HepG2 (cell line): ENCODE results near the gene INSYN2B. TPM values are rescaled to one million over a fixed set of nuclear protein-coding genes. Genes with fewer than 3 reads are reported as not detected.

Experiments used
- ATAC-seq: fragments of 200-7000 bp; cut with Tn5 transposase; 3 replicates; pipeline ENCODE4 v1.9.1; 2020; ENCODE audit warnings: mild to moderate bottlenecking, moderate library complexity
- BruUV-seq: library from RNA; stranded (reverse); fragments of 400-500 nt; replicated peaks from 2 replicates; lab custom pipeline; 2021; lab: Mats Ljungman, UMichigan
- CTCF ChIA-PET: fragments of 300-600 bp; formaldehyde crosslinking; extraction: SDS; loops from one replicate; lab custom pipeline; 2021; ENCODE audit warnings: low total read pairs, inconsistent platforms, low intra/inter-chr PET ratio; lab: Yijun Ruan, JAX
- POLR2A ChIA-PET: fragments of 350-600 bp; sonication (Branson Sonifier 250); formaldehyde crosslinking; loops from one replicate; lab custom pipeline; 2020; ENCODE audit warnings: antibody characterized with exemption, inconsistent platforms; lab: Yijun Ruan, JAX
- DNase-seq: peaks from one replicate; pipeline ENCODE4 v3.0.0-alpha.2; 2015; ENCODE audit warnings: low spot score
- FAIRE-seq: peaks from 3 replicates; lab custom pipeline; 2011; peaks lifted over from hg19 to GRCh38; lab: Jason Lieb, UNC
- H2AFZ ChIP-seq: one replicate; pipeline ENCODE4 v1.6.1; 2011; ENCODE audit warnings: low read length, inconsistent platforms
- H3K27ac ChIP-seq: fragments of 300-600 bp; 3 replicates; pipeline ENCODE4 v1.8.0; 2011; ENCODE audit warnings: mixed run types, mild to moderate bottlenecking, mixed read lengths, low read length, inconsistent platforms; ENCODE audit not compliant: insufficient read depth; ENCODE audit errors: extremely low read length
- H3K27me3 ChIP-seq, 2 experiments: fragments of 200-600 bp in 1 of 2; 2 replicates in 1 of 2; 3 replicates in 1 of 2; pipeline versions ENCODE4 v1.6.0 to v1.8.0; 2011; ENCODE audit warnings: low read length in 2 of 2, mild to moderate bottlenecking in 2 of 2, moderate library complexity in 2 of 2, inconsistent platforms in 1 of 2; ENCODE audit not compliant: insufficient read depth in 2 of 2, control insufficient read depth in 1 of 2
- H3K36me3 ChIP-seq, 2 experiments: fragments of 200-600 bp in 1 of 2; replicated peaks in 1 of 2; 2 replicates in 1 of 2; 3 replicates in 1 of 2; pipeline versions ENCODE4 v1.5.1 to v1.8.0; 2011; ENCODE audit warnings: low read length in 2 of 2, inconsistent platforms in 1 of 2; ENCODE audit not compliant: insufficient read depth in 2 of 2, control insufficient read depth in 1 of 2
- H3K4me1 ChIP-seq: 2 replicates; pipeline ENCODE4 v1.5.1; 2012; ENCODE audit warnings: low read length, inconsistent platforms; ENCODE audit not compliant: insufficient read depth
- H3K4me2 ChIP-seq: 2 replicates; pipeline ENCODE4 v1.6.0; 2011; ENCODE audit warnings: low read depth, low read length, inconsistent platforms
- H3K4me3 ChIP-seq, 3 experiments: fragments of 200-600 bp in 1 of 3; sonication (generic), shearing (Covaris generic) in 1 of 3; replicated peaks in 1 of 3; 2 replicates each; pipeline ENCODE4 v1.5.1; 2011 to 2016; ENCODE audit warnings: low read length in 3 of 3, inconsistent platforms in 2 of 3, low read depth in 2 of 3, mild to moderate bottlenecking in 2 of 3, control low read depth in 1 of 3, mixed read lengths in 1 of 3; ENCODE audit not compliant: insufficient read depth in 1 of 3
- H3K79me2 ChIP-seq: one replicate; pipeline ENCODE4 v1.6.1; 2011; ENCODE audit warnings: low read length, inconsistent platforms; ENCODE audit not compliant: insufficient read depth
- H3K9ac ChIP-seq: 2 replicates; pipeline ENCODE4 v1.6.0; 2011; ENCODE audit warnings: mild to moderate bottlenecking, low read depth, low read length, inconsistent platforms; ENCODE audit not compliant: insufficient read depth
- H3K9me3 ChIP-seq: 2 replicates; pipeline ENCODE4 v1.5.1; 2012; ENCODE audit warnings: mild to moderate bottlenecking, low read length
- H4K20me1 ChIP-seq: 2 replicates; pipeline ENCODE4 v1.6.0; 2011; ENCODE audit warnings: inconsistent platforms, mild to moderate bottlenecking, low read length, moderate library complexity; ENCODE audit not compliant: insufficient read depth
- ARID4A ChIP-seq: sonication (generic); formaldehyde crosslinking; IDR thresholded peaks from 2 replicates; pipeline ENCODE4 v1.5.0; 2020; ENCODE audit warnings: mild to moderate bottlenecking, missing genetic modification reagents, borderline replicate concordance
- ATF2 ChIP-seq: sonication (generic); formaldehyde crosslinking; IDR thresholded peaks from 2 replicates; pipeline ENCODE4 v1.4.0; 2020; ENCODE audit warnings: missing genetic modification reagents
- FOXA1 ChIP-seq, 2 experiments: fragments of 450-650 bp in 1 of 2; sonication (generic) in 1 of 2; formaldehyde crosslinking in 1 of 2; IDR thresholded peaks; 2 replicates each; pipeline versions ENCODE4 v1.4.0 to v1.6.1; 2016 to 2020; ENCODE audit warnings: missing genetic modification reagents in 1 of 2
- NR2F2 ChIP-seq: IDR thresholded peaks from 2 replicates; pipeline ENCODE4 v1.6.1; 2012; ENCODE audit warnings: low read depth, inconsistent platforms, borderline replicate concordance
- ZBTB25 ChIP-seq: IDR thresholded peaks from 2 replicates; pipeline ENCODE4 v1.6.1; 2018; ENCODE audit warnings: missing genetic modification reagents
- ZFY ChIP-seq: sonication (generic); formaldehyde crosslinking; IDR thresholded peaks from 2 replicates; pipeline ENCODE4 v1.4.0; 2020; ENCODE audit warnings: missing genetic modification reagents
- ZKSCAN1 ChIP-seq: fragments of 150-350 bp; IDR thresholded peaks from 2 replicates; pipeline ENCODE4 v1.6.1; 2014; ENCODE audit warnings: low read length
- ZNF260 ChIP-seq: sonication (generic); formaldehyde crosslinking; IDR thresholded peaks from 2 replicates; pipeline ENCODE4 v1.4.0; 2020; ENCODE audit warnings: missing genetic modification reagents, low read depth, mild to moderate bottlenecking, borderline replicate concordance
- ZNF329 ChIP-seq: sonication (generic); formaldehyde crosslinking; IDR thresholded peaks from 2 replicates; pipeline ENCODE4 v1.9.0; 2021; ENCODE audit warnings: low read depth, mild to moderate bottlenecking, missing genetic modification reagents
- ZSCAN25 ChIP-seq: sonication (generic); formaldehyde crosslinking; IDR thresholded peaks from 2 replicates; pipeline ENCODE4 v1.8.0; 2022; ENCODE audit warnings: mild to moderate bottlenecking, missing genetic modification reagents
- WGBS: methylation state at CpG from one replicate; pipeline ENCODE4 v1.1.6; 2017; ENCODE audit warnings: low lambda C conversion rate; 5-methylcytosine and 5-hydroxymethylcytosine counted together
- in situ Hi-C: cut with HindIII; loops from 2 replicates; pipeline ENCODE4 v1.10.0; 2017; ENCODE audit warnings: low pct_unique_long_range_greater_than_20kb; ENCODE audit not compliant: extremely low pct_ligation_motif_present
- intact Hi-C: fragments of 100-400 bp; cut with micrococcal nuclease; formaldehyde crosslinking; loops from one replicate; pipeline ENCODE4 v1.10.0; 2022; ENCODE audit not compliant: unreplicated experiment
- polyA plus RNA-seq, 8 experiments: library from polyadenylated mRNA; depleted of rRNA in 3 of 8; stranded (reverse) in 7 of 8; unstranded in 1 of 8; fragments of >200 nt; fragmentation: Illumina TruSeq in 4 of 8; extraction: Trizol in 4 of 8; gene quantifications; 2 replicates each; pipeline versions ENCODE4 v1.2.1 to v1.2.3, GENCODE V29; 2011 to 2016; ENCODE audit warnings: low read depth in 4 of 8, missing spikeins in 1 of 8, mixed read lengths in 1 of 8; ENCODE audit not compliant: insufficient read depth in 1 of 8
- total RNA-seq, 5 experiments: library from RNA; depleted of rRNA; stranded (reverse); fragments of >200 nt; fragmentation: Illumina TruSeq; extraction: Trizol; gene quantifications; 2 replicates each; pipeline ENCODE4 v1.2.3, GENCODE V29; 2016; ENCODE audit warnings: low read depth in 1 of 5

INSYN2B gene
- total and polyA plus RNA-seq, 2 of the 13 experiments (the other 11 are each of a cell fraction or from before 2014, with no cell fraction given): not detected

GRCh38 chr5:169826618-169827017, 153.7 kb downstream of the INSYN2B start:
- H3K79me2 ChIP-seq: no peaks in the 10 kb centered on the region
- H3K4me1 ChIP-seq: no peaks in the 10 kb centered on the region
- H2AFZ ChIP-seq: no peak overlapping the region
- WGBS: 24% methylated on average over 5 of the region's 5 CpGs
- no peaks in the 10 kb centered on the region for H4K20me1 ChIP-seq
- ChIA-PET CTCF (no interaction called here), POLR2A (no interaction called here)
- no peak overlapping the region for H3K4me2 ChIP-seq
- in situ Hi-C loops: no loop called here
- H3K9me3 ChIP-seq: no peaks in the 10 kb centered on the region
- H3K27ac ChIP-seq: no peak overlapping the region
- ATAC-seq: no peak
- no peak overlapping the region for H3K4me3 ChIP-seq
- H3K36me3 ChIP-seq: no peaks in the 10 kb centered on the region
- FAIRE-seq: no peak
- no peak for DNase-seq
- TF ChIP-seq FOXA1 (IDR thresholded peaks at IDR 0.05) (no peak), FOXA1 (CRISPR knock-in tag; IDR thresholded peaks at IDR 0.05) (no peak), ZBTB25 (CRISPR knock-in tag) (no peak)
- H3K9ac ChIP-seq: no peak overlapping the region
- no peaks in the 10 kb centered on the region for H3K27me3 ChIP-seq
- no TSS peak for BruUV-seq
- intact Hi-C loops: no loop called here

- ATAC-seq: no peak
- POLR2A ChIA-PET: no interaction called here
- TF ChIP-seq ZSCAN25 (no peak), ZNF260 (no peak), ZNF329 (CRISPR knock-in tag) (no peak), ZFY (CRISPR knock-in tag) (no peak), ATF2 (CRISPR knock-in tag) (no peak), ZKSCAN1 (no peak), NR2F2 (no peak), ARID4A (CRISPR knock-in tag) (no peak)
These were observed 163.3 kb downstream of the INSYN2B start for GRCh38 chr5:169817031-169817430.

More at GRCh38 chr5:169817031-169817430, 163.3 kb downstream of the INSYN2B start:
- CTCF ChIA-PET: no interaction called here
- H3K79me2 ChIP-seq: no peaks in the 10 kb centered on the region
- FAIRE-seq: no peak
- no peak overlapping the region for H3K27ac ChIP-seq
- no peak overlapping the region for H2AFZ ChIP-seq
- no TSS peak for BruUV-seq
- intact Hi-C loops: no loop called here
- H3K36me3 ChIP-seq: no peaks in the 10 kb centered on the region
- in situ Hi-C loops: no loop called here
- no peak for DNase-seq
- H3K9me3 ChIP-seq: no peaks in the 10 kb centered on the region
- no peaks in the 10 kb centered on the region; a peak in 1 of 5 replicates for H3K27me3 ChIP-seq
- 0% methylated on average over 2 of the region's 2 CpGs for WGBS
- no peak overlapping the region for H3K4me2 ChIP-seq
- no peaks in the 10 kb centered on the region for H3K4me1 ChIP-seq
- H3K4me3 ChIP-seq: no peak overlapping the region
- no peak overlapping the region for H3K9ac ChIP-seq
- H4K20me1 ChIP-seq: no peaks in the 10 kb centered on the region
